Gastrocnemius medialis (tissue), 4 donors: Measurements from ENCODE around the gene CBFA2T2. TPM values are rescaled to one million over a fixed set of nuclear protein-coding genes. Genes with fewer than 3 reads are reported as not detected.
"Not testable (repeated sequence)": the region's sequence is repeated elsewhere in the genome, so short reads cannot be mapped to it uniquely, and the experiment has no call there.

Experiments
- ATAC-seq, 2 donors: fragments of 150-250 bp; one replicate each; pipeline ENCODE4 v1.9.1; 2016
- DNase-seq, 2 donors: peaks; one replicate each; pipeline ENCODE4 v3.0.0-alpha.2; 2019
- H3K27ac ChIP-seq, 4 donors: fragments of 200-600 bp; sonication (generic); 1 replicate in 1 of 4; 2 replicates in 3 of 4; pipeline ENCODE4 v1.5.1; 2016 to 2018; ENCODE audit warnings: mild to moderate bottlenecking in 2 of 4, moderate library complexity in 1 of 4
- H3K27me3 ChIP-seq, 3 donors: fragments of 200-600 bp; sonication (generic) in 2 of 3; 1 replicate in 1 of 3; 2 replicates in 2 of 3; pipeline versions ENCODE4 v1.5.1 to v1.6.0; 2016 to 2019; ENCODE audit warnings: mild to moderate bottlenecking in 1 of 3, moderate library complexity in 1 of 3
- H3K36me3 ChIP-seq, 2 donors: fragments of 200-600 bp; sonication (generic) in 1 of 2; one replicate each; pipeline ENCODE4 v1.5.1; 2017 to 2018
- H3K4me1 ChIP-seq, 2 donors: fragments of 200-600 bp; sonication (generic) in 1 of 2; one replicate each; pipeline ENCODE4 v1.5.1; 2016 to 2017; ENCODE audit warnings: mild to moderate bottlenecking in 2 of 2
- H3K4me3 ChIP-seq, 4 donors: fragments of 200-600 bp; sonication (generic) in 3 of 4; 1 replicate in 1 of 4; 2 replicates in 3 of 4; pipeline ENCODE4 v1.5.1; 2016 to 2019; ENCODE audit warnings: mild to moderate bottlenecking in 2 of 4
- H3K9me3 ChIP-seq, 3 donors: fragments of 200-600 bp; sonication (generic) in 2 of 3; 1 replicate in 1 of 3; 2 replicates in 2 of 3; pipeline ENCODE4 v1.5.1; 2016 to 2019
- POLR2A ChIP-seq, 2 donors: fragments of 450-650 bp; IDR thresholded peaks; one replicate each; pipeline ENCODE4 v1.6.1; 2017; ENCODE audit warnings: antibody characterized with exemption in 2 of 2, mild to moderate bottlenecking in 2 of 2, moderate library complexity in 2 of 2
- in situ Hi-C, 4 donors: fragments of 200-750 bp; cut with MboI; loops; one replicate each; pipeline versions ENCODE4 v1.15.0 to v1.8.0; 2017; ENCODE audit warnings: low sequenced_read_pairs in 4 of 4
- intact Hi-C: fragments of 100-400 bp; cut with DNase I; formaldehyde crosslinking; loops from one replicate; pipeline ENCODE4 v1.15.1; 2023; ENCODE audit warnings: low total_unique reads
- total RNA-seq, 4 donors: library from RNA; depleted of rRNA; stranded (reverse); fragments of >200 nt; gene quantifications; one replicate each; pipeline versions ENCODE4 v1.1.0 to v1.2.3, GENCODE V29; 2016
- TF ChIP-seq, protein P1 (sequence below), 5 experiments: fragments of 450-650 bp in 3 of 5; fragments of 200-600 bp in 2 of 5; sonication (generic) in 2 of 5; IDR thresholded peaks in 4 of 5; conservative IDR thresholded peaks in 1 of 5; 1 replicate in 4 of 5; 2 replicates in 1 of 5; pipeline ENCODE4 v1.5.1; 2016 to 2019; ENCODE audit warnings: antibody characterized with exemption in 5 of 5, mild to moderate bottlenecking in 3 of 5, moderate library complexity in 3 of 5

CBFA2T2 gene
- total RNA-seq, 4 donors from 2014 or later = 6.9 to 8.9 (median 7.9) TPM

DNA sequence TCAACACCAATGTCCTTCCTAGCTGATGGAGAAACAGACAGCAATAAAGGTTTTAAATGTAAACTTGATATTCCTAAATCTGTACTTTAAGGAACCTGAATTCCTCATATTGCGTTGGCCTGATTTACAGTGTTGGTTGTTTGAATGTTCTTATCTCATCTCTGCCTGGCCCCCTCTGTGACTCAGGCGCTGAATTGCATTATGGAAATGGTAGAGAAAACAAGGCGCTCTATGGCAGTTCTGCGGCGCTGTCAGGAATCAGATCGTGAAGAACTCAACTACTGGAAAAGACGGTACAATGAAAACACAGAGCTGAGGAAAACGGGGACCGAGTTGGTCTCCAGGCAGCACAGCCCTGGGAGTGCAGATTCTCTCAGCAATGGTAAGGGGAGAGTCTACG is 139.6 kb downstream of the CBFA2T2 start:
- ATAC-seq = no peak
- Histone ChIP-seq H3K4me3 (no peak overlapping the region), H3K27me3 (no peaks in the 10 kb centered on the region), H3K4me1 (no peaks in the 10 kb centered on the region), H3K27ac (no peak overlapping the region), H3K9me3 (no peaks in the 10 kb centered on the region), H3K36me3 (peaks cover 4 to 47% of the 10 kb centered on the region in 2 donors)
- in situ Hi-C loops (no loop called here), intact Hi-C loops (no loop called here)
- DNase-seq = no peak
- TF ChIP-seq POLR2A (IDR thresholded peaks at IDR 0.05) = no peak
- TF ChIP-seq, protein P1, sequence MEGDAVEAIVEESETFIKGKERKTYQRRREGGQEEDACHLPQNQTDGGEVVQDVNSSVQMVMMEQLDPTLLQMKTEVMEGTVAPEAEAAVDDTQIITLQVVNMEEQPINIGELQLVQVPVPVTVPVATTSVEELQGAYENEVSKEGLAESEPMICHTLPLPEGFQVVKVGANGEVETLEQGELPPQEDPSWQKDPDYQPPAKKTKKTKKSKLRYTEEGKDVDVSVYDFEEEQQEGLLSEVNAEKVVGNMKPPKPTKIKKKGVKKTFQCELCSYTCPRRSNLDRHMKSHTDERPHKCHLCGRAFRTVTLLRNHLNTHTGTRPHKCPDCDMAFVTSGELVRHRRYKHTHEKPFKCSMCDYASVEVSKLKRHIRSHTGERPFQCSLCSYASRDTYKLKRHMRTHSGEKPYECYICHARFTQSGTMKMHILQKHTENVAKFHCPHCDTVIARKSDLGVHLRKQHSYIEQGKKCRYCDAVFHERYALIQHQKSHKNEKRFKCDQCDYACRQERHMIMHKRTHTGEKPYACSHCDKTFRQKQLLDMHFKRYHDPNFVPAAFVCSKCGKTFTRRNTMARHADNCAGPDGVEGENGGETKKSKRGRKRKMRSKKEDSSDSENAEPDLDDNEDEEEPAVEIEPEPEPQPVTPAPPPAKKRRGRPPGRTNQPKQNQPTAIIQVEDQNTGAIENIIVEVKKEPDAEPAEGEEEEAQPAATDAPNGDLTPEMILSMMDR (IDR thresholded peaks at IDR 0.05 in 4 of 5, conservative IDR thresholded peaks at IDR 0.05 in 1 of 5) = no peak

DNA sequence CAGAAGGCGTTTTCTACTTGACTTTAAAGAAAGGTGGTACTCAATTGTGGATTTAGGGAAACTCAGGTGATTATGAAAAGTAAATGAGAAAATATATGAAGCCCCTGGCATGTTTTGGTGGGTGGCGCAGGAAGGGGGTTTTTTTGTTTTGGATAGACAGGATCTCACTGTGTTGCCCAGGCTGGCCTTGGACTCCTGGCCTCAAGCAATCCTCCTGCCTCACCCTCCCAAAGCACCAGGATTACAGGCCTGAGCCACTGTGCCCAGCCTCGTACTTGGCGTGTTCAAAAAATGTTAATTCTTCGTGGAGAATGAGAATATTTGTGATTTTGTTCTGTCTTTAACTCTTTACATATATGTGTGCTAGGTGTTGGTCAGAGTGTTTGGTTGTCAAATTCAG is 140.1 kb downstream of the CBFA2T2 start:
- in situ Hi-C loops = no loop called here

DNA sequence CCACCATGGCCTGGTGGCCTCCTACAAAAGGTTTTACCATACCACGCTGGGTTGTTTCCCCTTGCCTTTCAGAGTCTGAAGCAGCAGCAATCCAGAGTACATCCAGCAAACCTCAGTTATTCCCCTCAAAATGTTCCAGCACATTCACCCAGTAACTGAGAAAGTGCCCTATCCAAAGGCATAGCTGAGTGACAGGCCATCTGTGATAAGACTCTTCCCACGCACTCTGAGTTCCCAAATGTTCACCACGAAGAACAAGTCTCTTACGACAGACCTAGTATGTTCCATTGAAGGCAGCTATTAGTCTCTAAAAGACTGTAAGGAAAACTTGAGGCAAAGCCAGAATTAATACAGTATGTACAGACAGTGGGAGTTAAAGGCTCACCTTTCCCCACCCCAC is 140.6 kb downstream of the CBFA2T2 start:
- no peaks in the 10 kb centered on the region for H3K27me3 ChIP-seq
- in situ Hi-C loops (no loop called here), intact Hi-C loops (no loop called here)
- H3K4me3 ChIP-seq = no peak overlapping the region
- no peaks in the 10 kb centered on the region for H3K9me3 ChIP-seq
- peaks cover 4 to 38% of the 10 kb centered on the region in 2 donors for H3K36me3 ChIP-seq
- DNase-seq = no peak
- peak in 1 of 2 donors; percentile 35 for ATAC-seq
- peaks cover 0 to 4% of the 10 kb centered on the region in 2 donors for H3K4me1 ChIP-seq
- TF ChIP-seq, protein P1 (IDR thresholded peaks at IDR 0.05 in 4 of 5, conservative IDR thresholded peaks at IDR 0.05 in 1 of 5) = no peak
- TF ChIP-seq POLR2A (IDR thresholded peaks at IDR 0.05) = no peak
- no peak overlapping the region for H3K27ac ChIP-seq

More for the DNA sequence above, 140.1 kb downstream of the CBFA2T2 start:
- Histone ChIP-seq H3K27me3 (no peaks in the 10 kb centered on the region), H3K4me3 (no peak overlapping the region), H3K27ac (no peak overlapping the region), H3K9me3 (no peaks in the 10 kb centered on the region), H3K4me1 (no peaks in the 10 kb centered on the region), H3K36me3 (peaks cover 4 to 43% of the 10 kb centered on the region in 2 donors)
- intact Hi-C loops = no loop called here
- ATAC-seq (no peak), DNase-seq (no peak)
- TF ChIP-seq POLR2A (IDR thresholded peaks at IDR 0.05) = no peak
- TF ChIP-seq, protein P1 (IDR thresholded peaks at IDR 0.05 in 4 of 5, conservative IDR thresholded peaks at IDR 0.05 in 1 of 5) = no peak

DNA sequence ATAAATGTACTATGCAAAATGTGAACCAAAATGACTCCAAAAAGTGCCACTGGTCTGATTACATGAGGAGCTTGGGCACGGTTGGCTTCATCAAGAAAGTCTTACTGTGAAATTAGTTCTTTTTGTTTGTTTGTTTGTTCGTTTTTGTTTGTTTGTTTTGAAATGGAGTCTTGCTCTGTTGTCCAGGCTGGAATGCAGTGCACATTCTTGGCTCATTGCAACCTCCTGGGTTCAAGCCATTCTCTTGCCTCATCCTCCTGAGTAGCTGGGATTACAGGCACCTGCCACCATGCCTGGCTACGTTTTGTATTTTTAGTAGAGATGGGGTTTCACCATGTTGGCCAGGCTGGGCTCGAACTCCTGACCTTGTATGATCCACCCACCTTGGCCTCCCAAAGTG is 142.0 kb downstream of the CBFA2T2 start:
- Histone ChIP-seq H3K36me3 (peaks cover 4 to 31% of the 10 kb centered on the region in 2 donors), H3K27ac (peak overlapping the region in 1 of 4 donors; percentile 39)
- H3K4me3 ChIP-seq, in situ Hi-C loops, H3K4me1 ChIP-seq, H3K27me3 ChIP-seq, intact Hi-C loops, H3K9me3 ChIP-seq: not testable (repeated sequence)
- ATAC-seq = peak in 1 of 2 donors; percentile 53
- DNase-seq = peak in 1 of 2 donors; percentile 49

DNA sequence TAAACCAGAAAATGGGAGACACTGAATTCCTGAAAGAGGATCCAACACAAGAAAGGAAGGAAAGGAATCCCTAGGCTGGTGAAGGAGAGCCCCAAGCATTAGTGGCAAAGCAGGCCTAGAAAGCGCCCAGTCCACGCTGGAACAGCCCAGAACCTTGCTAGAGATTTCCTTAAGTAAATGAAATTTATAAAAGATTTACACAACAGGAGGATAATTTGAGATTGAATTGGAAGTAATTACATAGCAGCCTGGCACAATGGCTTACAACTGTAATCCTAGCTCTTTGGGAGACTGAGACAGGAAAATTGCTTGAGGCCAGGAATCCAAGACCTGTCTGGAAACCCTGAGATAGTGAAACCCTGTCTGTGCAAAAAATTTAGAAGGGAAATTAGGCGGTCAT is 145.4 kb downstream of the CBFA2T2 start:
- peaks cover 0 to 4% of the 10 kb centered on the region in 2 donors for H3K4me1 ChIP-seq
- ATAC-seq (no peak), DNase-seq (no peak)
- no peak overlapping the region for H3K4me3 ChIP-seq
- no peaks in the 10 kb centered on the region for H3K9me3 ChIP-seq
- H3K36me3 ChIP-seq = peaks cover 3 to 22% of the 10 kb centered on the region in 2 donors
- H3K27ac ChIP-seq = no peak overlapping the region
- H3K27me3 ChIP-seq = no peaks in the 10 kb centered on the region
- intact Hi-C loops = no loop called here
- in situ Hi-C loops = no loop called here
- no peak for TF ChIP-seq POLR2A (IDR thresholded peaks at IDR 0.05)
- TF ChIP-seq, protein P1 (IDR thresholded peaks at IDR 0.05 in 4 of 5, conservative IDR thresholded peaks at IDR 0.05 in 1 of 5) = no peak
